Measurements from ENCODE around the gene GSN.

GSN gene

GRCh38 chr9:121285835-121286687 is 18.1 kb downstream of the GSN start:
- no peak for TF ChIP-seq CTCF (IDR thresholded peaks at IDR 0.05)
- Histone ChIP-seq H3K27me3 (no peaks in the 10 kb centered on the region), H3K9me3 (no peaks in the 10 kb centered on the region), H3K4me1 (ENCODE audit: control insufficient read depth in 1 of 2, insufficient read depth in 1 of 2, low read depth in 1 of 2, low read length in 1 of 2) (peaks cover 70 to 71% of the 10 kb centered on the region in 2 experiments), H3K4me3 (ENCODE audit: low read depth in 1 of 2, low read length in 1 of 2) (peak overlapping the region in 1 of 2 experiments; percentile 19), H3K36me3 (peaks cover 42% of the 10 kb centered on the region), H3K27ac (peak overlapping the region; percentile 81)

- Histone ChIP-seq H3K36me3 (peaks cover 36% of the 10 kb centered on the region), H3K9me3 (no peaks in the 10 kb centered on the region), H3K27me3 (no peaks in the 10 kb centered on the region), H3K4me3 (ENCODE audit: low read depth in 1 of 2, low read length in 1 of 2) (no peak overlapping the region), H3K4me1 (ENCODE audit: control insufficient read depth in 1 of 2, insufficient read depth in 1 of 2, low read depth in 1 of 2, low read length in 1 of 2) (peaks cover 64 to 66% of the 10 kb centered on the region in 2 experiments), H3K27ac (peak overlapping the region; percentile 81)
- no peak for TF ChIP-seq CTCF (IDR thresholded peaks at IDR 0.05)
Observed at GRCh38 chr9:121286688-121286972, 18.7 kb downstream of the GSN start.

- peaks cover 31% of the 10 kb centered on the region for H3K36me3 ChIP-seq
- no peak for TF ChIP-seq CTCF (IDR thresholded peaks at IDR 0.05)
- peak overlapping the region; percentile 81 for H3K27ac ChIP-seq
- peaks cover 59 to 60% of the 10 kb centered on the region in 2 experiments for H3K4me1 ChIP-seq (ENCODE audit: control insufficient read depth in 1 of 2, insufficient read depth in 1 of 2, low read depth in 1 of 2, low read length in 1 of 2)
- H3K27me3 ChIP-seq, result no peaks in the 10 kb centered on the region
- H3K4me3 ChIP-seq (ENCODE audit: low read depth in 1 of 2, low read length in 1 of 2), result no peak overlapping the region
- H3K9me3 ChIP-seq, result no peaks in the 10 kb centered on the region
Observed at GRCh38 chr9:121286973-121287741, 19.2 kb downstream of the GSN start.

- Histone ChIP-seq H3K4me1 (ENCODE audit: control insufficient read depth in 1 of 2, insufficient read depth in 1 of 2, low read depth in 1 of 2, low read length in 1 of 2) (peaks cover 51 to 54% of the 10 kb centered on the region in 2 experiments), H3K4me3 (ENCODE audit: low read depth in 1 of 2, low read length in 1 of 2) (peak overlapping the region in 1 of 2 experiments; percentile 23), H3K9me3 (no peaks in the 10 kb centered on the region), H3K36me3 (peaks cover 32% of the 10 kb centered on the region), H3K27ac (peak overlapping the region; percentile 83), H3K27me3 (no peaks in the 10 kb centered on the region)
- no peak for TF ChIP-seq CTCF (IDR thresholded peaks at IDR 0.05)
Observed at GRCh38 chr9:121288673-121289025, 20.7 kb downstream of the GSN start.

- TF ChIP-seq CTCF (IDR thresholded peaks at IDR 0.05), result no peak
- no peaks in the 10 kb centered on the region for H3K27me3 ChIP-seq
- H3K36me3 ChIP-seq, result peaks cover 30% of the 10 kb centered on the region
- no peaks in the 10 kb centered on the region for H3K9me3 ChIP-seq
- peaks cover 51 to 54% of the 10 kb centered on the region in 2 experiments for H3K4me1 ChIP-seq (ENCODE audit: control insufficient read depth in 1 of 2, insufficient read depth in 1 of 2, low read depth in 1 of 2, low read length in 1 of 2)
- H3K4me3 ChIP-seq (ENCODE audit: low read depth in 1 of 2, low read length in 1 of 2), result peak overlapping the region; percentile 1 to 23
- H3K27ac ChIP-seq, result peak overlapping the region; percentile 83
Observed at GRCh38 chr9:121289026-121289771, 21.2 kb downstream of the GSN start.

Measured in neutrophil (primary cell).